Retinal pigment epithelial cell (primary cell): ENCODE data around the gene DCAF7.

Experiments used
- DNase-seq: peaks from one replicate; pipeline ENCODE4 v3.0.0-alpha.2; 2010; ENCODE audit warnings: low read depth
- H3K4me3 ChIP-seq: 2 replicates; pipeline ENCODE4 v1.5.1; 2011; ENCODE audit warnings: mild to moderate bottlenecking, low read length, control low read depth, moderate library complexity
- TF ChIP-seq, protein P1 (sequence below): conservative IDR thresholded peaks from 2 replicates; pipeline ENCODE4 v1.5.1; 2011; ENCODE audit warnings: low read depth, low read length, control low read depth, inconsistent platforms

The DCAF7 gene

DNA sequence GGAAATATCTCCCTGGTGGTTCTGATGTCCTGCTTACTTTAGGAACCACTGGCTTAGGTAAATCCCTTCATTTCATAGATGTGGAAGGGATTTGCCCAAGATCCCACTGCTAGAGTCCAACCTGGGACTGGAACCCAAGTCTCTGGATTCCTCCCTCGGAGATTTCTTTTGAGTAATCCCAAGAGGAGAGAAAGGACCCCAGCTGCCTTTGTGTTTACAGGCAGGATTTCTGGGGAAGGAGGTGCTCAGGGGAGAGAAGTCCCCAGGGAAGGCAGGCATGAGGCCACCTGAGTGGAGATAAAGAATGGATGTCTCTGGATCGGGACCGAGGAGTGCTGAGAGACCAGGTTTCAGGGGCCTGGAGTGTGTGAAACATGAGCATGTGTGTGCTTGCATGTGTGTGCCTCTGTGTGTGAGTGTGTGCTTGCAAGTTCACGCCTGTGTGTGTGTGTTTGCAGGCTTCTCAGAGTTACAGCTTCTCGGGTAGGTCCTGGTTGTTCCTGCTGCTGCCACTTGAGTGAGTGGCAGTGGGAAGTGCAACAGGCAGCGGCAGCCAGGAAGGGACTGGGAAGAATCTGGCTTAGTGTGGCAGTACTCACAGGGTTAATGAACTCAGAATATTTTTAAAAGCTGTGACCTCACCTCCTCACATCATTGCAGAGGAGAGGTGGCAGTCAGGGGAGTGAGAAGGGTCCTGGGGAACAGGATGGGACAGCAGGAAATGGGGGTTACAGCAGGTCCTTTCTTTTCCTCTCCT lies 24.9 kb upstream of the DCAF7 start:
- no peak overlapping the region for H3K4me3 ChIP-seq
- DNase-seq: no peak
- TF ChIP-seq, protein P1, sequence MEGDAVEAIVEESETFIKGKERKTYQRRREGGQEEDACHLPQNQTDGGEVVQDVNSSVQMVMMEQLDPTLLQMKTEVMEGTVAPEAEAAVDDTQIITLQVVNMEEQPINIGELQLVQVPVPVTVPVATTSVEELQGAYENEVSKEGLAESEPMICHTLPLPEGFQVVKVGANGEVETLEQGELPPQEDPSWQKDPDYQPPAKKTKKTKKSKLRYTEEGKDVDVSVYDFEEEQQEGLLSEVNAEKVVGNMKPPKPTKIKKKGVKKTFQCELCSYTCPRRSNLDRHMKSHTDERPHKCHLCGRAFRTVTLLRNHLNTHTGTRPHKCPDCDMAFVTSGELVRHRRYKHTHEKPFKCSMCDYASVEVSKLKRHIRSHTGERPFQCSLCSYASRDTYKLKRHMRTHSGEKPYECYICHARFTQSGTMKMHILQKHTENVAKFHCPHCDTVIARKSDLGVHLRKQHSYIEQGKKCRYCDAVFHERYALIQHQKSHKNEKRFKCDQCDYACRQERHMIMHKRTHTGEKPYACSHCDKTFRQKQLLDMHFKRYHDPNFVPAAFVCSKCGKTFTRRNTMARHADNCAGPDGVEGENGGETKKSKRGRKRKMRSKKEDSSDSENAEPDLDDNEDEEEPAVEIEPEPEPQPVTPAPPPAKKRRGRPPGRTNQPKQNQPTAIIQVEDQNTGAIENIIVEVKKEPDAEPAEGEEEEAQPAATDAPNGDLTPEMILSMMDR: no peak

GRCh38 chr17:63526861-63527260 lies 23.4 kb upstream of the DCAF7 start:
- H3K4me3 ChIP-seq: no peak overlapping the region
- TF ChIP-seq, protein P1: no peak
- DNase-seq: no peak

- H3K4me3 ChIP-seq: no peak overlapping the region
- TF ChIP-seq, protein P1: no peak
- DNase-seq: no peak
These were observed 22.1 kb upstream of the DCAF7 start for GRCh38 chr17:63528183-63528582.

DNA sequence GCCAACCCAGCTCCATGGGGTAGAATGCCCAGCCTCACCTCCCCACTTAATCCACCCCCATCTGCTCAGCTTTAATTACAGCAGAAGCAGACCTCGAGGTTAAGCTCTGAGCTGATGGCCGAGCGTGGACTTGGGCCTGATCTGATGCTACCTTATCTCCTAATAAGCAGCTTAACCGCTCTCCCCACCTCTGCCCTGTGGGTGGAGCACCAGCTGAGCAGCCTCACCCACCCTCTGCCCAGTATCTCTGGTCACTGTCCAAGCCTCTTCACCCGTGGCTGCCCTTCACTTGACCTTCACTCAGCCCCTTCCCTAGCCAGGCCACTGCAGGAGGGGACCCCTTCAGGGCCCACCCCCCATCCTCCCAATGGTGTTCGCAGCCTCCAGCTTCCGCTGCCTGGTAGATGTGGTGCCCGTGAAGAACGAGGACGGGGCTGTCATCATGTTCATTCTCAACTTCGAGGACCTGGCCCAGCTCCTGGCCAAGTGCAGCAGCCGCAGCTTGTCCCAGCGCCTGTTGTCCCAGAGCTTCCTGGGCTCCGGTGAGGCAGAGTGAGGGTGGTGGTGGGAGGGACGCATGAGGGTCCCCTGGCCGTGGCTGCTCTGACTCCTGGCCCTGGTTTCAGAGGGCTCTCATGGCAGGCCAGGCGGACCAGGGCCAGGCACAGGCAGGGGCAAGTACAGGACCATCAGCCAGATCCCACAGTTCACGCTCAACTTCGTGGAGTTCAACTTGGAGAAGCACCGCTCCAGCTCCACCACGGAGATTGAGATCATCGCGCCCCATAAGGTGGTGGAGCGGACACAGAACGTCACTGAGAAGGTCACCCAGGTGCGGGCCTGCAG lies 20.3 kb upstream of the DCAF7 start:
- no peak for DNase-seq
- no peak overlapping the region for H3K4me3 ChIP-seq
- TF ChIP-seq, protein P1: no peak

DNA sequence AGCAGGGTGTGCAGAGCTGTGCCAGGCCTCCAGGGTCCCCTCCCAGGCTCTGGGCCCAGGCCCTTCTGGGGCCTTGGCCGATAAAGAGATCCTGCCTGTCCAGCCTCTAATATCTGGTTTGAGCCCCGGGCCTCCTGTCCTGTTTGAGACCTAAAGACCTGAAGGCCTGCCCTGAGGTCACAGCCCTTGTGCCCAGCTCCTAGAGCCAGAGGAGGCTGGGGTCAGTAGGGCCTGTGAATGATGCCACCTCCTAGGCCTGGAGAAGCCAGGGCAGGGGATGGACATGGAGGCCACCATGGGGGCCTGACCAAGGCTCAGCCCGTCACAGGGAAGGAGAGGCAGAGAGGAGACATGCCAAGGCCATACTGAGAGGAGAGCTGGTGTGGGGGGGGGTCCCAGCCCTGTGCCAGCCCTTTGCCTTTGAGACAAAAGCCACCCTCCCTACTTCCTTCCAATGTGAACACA lies 19.7 kb upstream of the DCAF7 start:
- no peak overlapping the region for H3K4me3 ChIP-seq
- DNase-seq: no peak
- TF ChIP-seq, protein P1: no peak

GRCh38 chr17:63531022-63531965 lies 19.0 kb upstream of the DCAF7 start:
- H3K4me3 ChIP-seq: no peak overlapping the region
- TF ChIP-seq, protein P1: no peak
- no peak for DNase-seq
